ENCODE results near the gene RFLNA. TPM values are rescaled to one million over a fixed set of nuclear protein-coding genes. Genes with fewer than 3 reads are reported as not detected.

RFLNA gene
- total RNA-seq, 4 donors from 2014 or later: 0.34 to 0.49 TPM; not detected in 2

GRCh38 chr12:124356221-124356620 is 61.3 kb downstream of the RFLNA start:
- TF ChIP-seq CTCF (IDR thresholded peaks at IDR 0.05; ENCODE audit: low read depth): no peak

GRCh38 chr12:124357616-124358015 is 62.7 kb downstream of the RFLNA start:
- no peak for TF ChIP-seq CTCF (IDR thresholded peaks at IDR 0.05; ENCODE audit: low read depth)

DNA sequence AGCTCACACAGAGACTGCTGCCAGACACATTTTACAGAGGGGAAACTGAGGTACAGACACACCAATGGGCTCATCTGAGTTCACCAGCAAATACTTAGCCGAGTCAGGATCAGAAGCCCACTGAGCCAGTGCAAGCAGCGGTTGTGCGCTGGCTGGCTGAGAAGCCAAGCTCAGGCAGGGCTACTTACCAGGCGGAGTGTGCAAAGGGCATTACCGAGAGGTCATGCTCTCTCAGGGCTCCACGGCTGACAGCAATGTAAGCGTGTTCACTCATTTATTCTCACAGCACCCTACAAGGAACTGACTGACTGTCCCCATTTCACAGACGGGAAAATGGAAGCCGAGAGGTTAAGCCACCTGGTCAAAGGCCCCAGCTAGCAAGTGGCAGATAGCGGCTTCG is 63.7 kb downstream of the RFLNA start:
- TF ChIP-seq CTCF (IDR thresholded peaks at IDR 0.05; ENCODE audit: low read depth): no peak

DNA sequence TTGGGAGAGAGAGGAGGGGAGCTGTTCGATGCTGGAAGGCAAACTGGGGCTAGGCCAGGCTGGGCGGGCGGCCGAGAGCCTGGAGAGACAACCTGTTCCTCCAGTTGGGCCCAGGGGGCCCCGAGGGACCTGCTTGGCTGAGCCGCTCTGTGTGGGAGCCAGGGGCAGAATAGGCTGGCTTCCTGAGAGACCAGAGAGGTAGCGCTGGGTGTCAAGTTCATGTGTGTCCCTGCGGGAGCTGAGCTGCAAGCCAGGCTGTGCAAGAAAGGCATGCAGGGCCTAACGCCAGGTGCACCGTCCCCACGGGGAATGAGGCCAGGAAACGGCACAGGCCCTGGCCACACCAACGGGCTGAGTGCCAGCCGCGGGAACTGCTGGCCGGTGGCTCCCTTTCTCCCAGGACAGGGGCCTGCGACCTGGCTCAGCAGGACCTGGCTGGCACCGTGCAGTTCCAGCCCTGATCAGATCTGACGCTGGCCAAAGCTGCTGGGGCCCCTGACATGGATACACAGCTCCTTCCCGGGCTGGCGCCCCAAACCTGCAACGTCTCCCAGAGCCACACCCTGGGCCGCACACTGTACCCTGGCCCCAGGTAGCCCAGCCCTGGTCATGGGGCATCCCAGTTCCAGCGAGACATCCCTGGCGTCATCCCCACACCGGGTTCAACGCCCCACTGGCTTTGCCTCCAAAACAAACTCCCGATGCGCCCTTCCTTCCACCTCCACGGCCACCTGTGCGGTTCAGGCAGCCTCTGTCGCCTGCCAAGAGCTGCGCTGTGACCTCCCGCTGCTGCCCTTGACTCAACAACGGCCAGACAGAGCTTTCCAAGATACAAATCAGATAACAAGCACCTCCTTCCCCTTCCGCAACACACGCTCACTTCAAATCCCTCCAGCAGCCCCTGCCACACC is 65.0 kb downstream of the RFLNA start:
- no peak for TF ChIP-seq CTCF (IDR thresholded peaks at IDR 0.05; ENCODE audit: low read depth)

GRCh38 chr12:124361074-124361970 is 66.4 kb downstream of the RFLNA start:
- no peak for TF ChIP-seq CTCF (IDR thresholded peaks at IDR 0.05; ENCODE audit: low read depth)

- no peak for TF ChIP-seq CTCF (IDR thresholded peaks at IDR 0.05; ENCODE audit: low read depth)
These were observed 67.1 kb downstream of the RFLNA start for GRCh38 chr12:124361996-124362395.

Measured in subcutaneous adipose tissue (tissue), 4 donors.